IPS-NIHi11 (cell line): ENCODE measurements around the gene DLL4.

Experiments used
- DNase-seq: peaks from one replicate; pipeline ENCODE4 v3.0.0; 2012; ENCODE audit warnings: mixed read lengths, low spot score

The DLL4 gene

DNA sequence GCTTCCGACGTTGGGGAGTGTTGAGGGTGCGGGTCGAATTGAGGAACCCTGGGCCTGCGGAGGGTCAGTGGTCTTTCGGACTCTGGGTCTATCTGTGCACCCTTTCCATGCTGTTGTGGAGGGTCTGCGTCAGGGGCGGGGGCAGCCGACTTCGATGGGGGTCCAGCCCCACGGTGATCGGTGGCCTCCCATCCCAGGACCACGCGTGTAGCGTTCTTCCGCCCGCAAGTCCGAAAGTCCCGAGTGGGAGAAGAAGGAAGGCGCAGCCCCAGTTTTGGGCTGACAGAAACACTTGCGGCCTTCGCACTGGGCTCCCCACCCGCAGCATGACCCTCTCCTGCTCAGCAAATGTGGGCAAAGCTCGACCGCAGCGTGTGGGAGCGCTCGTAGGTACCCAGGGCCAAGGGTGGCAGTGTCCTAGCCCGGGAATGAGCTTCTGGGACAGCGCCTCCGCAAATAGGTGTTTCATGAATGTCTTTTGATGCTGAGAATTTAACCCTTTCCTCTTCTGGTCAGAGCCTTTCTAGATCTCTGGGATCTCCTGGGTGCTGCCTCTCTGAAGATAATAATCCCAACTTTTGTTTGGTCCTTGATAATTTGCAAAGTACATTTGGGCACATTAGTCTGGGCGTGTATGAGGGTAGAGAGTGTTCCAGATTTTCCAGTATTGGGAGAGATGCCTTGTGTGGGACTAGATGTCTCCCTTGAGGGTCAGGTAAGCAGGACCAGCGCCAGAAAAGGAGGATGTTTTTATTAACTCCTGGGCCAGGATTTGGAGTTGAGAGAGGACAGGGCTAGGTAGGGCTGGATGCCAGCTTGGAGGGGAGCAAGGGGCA is 2.3 kb upstream of the DLL4 start:
- DNase-seq, result no peak

DNA sequence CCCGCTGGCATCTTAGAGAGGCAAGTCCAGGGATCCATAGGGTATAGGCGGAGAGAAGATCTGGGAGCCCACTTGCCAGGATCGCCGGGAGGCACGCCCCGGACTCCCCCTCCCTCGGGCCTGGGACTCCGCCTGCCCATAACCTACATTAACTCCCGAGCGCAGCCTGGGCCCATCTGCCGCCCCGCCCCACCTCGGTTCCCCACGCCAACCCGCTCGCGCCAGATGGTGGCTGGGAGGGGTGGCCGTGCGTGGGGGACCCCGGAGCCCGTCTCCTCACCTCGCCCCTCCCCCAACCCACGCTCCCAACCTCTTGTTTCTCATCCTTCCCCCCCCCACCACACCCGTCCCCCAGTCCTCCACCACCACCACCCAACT is 1.7 kb upstream of the DLL4 start:
- no peak for DNase-seq

DNA sequence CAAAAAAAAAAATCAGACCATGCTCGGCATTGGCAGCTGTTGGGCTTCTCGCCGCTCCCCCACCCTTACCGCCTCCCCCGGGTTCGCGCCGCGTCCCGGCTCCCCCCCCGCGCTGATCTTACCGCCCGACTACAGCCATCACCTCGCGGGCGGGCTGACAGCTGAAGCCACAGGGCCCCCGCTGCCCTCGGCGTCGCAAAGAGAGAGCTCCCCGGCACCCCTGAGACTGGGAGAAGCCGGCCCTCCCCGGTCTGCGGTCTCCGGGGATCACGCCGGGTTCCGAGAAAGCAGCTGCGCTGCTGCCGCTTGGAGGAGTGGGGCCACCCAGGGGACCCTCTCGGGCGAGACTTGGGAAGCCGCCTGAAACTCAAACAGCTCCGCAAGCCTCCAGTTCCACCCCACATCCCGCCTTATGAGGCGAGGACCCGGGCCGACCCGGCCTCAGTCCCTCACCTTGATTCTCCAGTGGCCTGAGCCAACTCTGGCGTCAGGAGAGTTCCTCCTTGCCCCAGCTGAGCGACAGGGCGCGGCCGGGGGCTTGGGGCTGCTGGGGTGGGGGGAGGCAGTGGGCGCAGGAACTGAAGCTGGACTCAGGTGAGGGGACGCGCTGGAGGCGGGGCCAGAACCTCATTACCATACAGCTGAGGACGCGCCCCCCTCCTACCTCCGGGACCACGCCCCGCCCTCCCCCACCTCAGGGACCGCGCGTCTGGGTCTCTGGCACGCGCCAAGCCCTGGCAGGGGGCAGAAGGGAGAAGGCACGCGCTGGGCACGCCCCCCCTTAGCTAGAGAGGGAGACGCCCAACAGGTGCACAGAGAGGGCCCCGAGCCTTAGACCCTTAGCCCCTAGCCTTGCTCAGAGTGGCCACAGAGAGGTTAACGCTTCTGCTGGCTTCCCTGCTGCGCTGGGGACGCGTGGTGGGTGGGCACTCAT is 1.0 kb upstream of the DLL4 start:
- DNase-seq, result no peak

DNA sequence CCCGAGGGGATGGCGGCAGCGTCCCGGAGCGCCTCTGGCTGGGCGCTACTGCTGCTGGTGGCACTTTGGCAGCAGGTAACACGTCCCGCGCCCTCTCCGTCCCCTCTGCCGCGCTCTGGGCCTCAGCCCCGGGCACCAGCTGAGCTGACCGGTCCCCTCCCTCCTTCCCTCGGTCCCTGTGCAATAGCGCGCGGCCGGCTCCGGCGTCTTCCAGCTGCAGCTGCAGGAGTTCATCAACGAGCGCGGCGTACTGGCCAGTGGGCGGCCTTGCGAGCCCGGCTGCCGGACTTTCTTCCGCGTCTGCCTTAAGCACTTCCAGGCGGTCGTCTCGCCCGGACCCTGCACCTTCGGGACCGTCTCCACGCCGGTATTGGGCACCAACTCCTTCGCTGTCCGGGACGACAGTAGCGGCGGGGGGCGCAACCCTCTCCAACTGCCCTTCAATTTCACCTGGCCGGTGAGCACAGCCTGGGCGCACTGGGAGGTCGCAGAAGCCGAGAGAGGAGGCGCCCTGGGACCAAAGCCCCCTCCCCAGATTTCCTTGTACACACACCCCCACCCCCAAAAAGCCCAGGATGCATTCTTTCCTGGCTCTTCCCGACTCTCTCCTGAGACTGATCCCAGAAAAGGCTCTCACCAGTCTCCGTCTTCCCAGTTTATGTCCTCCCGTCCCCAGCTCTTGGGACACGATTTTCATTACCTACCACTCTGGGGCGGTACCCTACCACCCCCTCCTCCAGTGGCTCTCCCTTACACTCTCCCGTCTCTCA is 705 bp downstream of the DLL4 start:
- no peak for DNase-seq

DNA sequence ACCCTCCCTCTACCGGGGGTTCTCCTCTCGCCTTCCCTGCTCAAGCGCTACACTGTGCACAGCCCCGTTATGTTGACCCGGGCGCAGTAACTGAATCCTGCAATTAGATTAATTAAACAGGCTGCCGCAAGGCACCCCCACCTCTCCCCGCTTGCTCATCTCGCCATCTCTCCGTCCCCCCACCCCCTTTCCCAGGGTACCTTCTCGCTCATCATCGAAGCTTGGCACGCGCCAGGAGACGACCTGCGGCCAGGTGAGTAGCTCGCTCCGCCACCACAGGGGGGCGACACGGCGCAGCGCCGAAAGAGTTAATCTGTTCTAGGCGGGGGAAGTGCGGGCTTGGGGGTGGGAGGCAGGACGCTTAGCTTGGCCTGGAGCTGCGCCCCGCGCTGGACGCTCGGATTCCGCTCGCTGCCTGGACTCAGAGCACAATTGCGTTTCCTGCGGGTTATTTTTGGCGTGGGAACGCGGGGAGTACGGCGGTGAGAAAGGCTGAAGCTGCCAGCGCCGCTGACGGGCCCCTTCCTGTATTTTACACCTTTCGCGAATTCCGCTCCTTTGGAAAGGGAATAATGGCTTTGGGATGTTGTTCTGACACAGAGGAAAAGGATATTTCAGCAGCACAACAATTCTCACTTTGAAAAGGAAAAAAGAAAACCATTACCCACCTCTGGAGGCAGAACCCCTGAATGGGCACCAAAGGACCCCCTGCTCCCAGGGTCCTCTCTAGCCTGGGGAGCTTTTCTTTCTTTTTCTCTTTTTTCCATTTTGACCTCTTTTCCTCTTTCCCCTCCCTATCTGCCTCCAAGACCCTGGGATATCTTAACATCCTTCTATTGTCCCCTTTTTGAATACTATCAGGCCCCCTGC is 1.5 kb downstream of the DLL4 start:
- peak; percentile 83 for DNase-seq

DNA sequence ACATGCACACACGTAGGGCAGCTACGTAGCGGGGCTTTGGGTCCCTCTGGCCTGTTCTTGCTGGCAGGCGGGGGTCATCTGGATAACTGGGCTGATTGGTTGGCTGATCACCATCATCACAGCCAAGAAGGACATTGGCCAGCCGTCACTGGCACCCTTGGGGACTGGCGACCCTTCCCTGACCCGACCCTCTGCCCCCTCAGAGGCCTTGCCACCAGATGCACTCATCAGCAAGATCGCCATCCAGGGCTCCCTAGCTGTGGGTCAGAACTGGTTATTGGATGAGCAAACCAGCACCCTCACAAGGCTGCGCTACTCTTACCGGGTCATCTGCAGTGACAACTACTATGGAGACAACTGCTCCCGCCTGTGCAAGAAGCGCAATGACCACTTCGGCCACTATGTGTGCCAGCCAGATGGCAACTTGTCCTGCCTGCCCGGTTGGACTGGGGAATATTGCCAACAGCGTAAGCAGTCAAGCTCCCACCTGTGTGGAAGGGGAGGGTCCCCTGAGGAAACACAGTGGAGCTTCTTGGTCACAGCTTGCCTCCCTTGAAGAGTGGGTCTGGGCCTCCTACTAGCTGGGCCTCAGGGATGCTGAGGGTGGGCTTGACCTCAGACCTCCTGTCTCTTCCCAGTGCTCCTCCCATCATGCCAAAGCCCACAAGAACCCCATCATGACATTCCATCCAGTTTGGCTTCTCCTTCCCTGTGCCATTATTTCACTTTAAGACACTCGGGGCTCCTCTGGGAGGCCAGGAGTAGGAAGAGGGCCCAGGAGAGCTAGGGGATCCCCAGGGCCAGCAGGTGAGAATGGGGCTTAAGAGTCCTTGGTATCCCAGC is 2.4 kb downstream of the DLL4 start:
- no peak for DNase-seq

DNA sequence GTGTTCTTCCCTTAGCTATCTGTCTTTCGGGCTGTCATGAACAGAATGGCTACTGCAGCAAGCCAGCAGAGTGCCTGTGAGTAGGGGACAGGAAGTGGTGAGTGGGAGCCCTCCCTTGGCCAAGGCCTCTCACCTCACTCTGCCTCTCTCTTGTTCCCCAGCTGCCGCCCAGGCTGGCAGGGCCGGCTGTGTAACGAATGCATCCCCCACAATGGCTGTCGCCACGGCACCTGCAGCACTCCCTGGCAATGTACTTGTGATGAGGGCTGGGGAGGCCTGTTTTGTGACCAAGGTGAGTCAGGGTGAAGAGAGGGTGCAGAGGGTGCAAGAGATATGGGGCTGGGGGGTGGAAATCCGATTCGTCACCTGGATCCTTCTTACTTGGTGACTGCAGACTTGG is 3.0 kb downstream of the DLL4 start:
- DNase-seq, result no peak

DNA sequence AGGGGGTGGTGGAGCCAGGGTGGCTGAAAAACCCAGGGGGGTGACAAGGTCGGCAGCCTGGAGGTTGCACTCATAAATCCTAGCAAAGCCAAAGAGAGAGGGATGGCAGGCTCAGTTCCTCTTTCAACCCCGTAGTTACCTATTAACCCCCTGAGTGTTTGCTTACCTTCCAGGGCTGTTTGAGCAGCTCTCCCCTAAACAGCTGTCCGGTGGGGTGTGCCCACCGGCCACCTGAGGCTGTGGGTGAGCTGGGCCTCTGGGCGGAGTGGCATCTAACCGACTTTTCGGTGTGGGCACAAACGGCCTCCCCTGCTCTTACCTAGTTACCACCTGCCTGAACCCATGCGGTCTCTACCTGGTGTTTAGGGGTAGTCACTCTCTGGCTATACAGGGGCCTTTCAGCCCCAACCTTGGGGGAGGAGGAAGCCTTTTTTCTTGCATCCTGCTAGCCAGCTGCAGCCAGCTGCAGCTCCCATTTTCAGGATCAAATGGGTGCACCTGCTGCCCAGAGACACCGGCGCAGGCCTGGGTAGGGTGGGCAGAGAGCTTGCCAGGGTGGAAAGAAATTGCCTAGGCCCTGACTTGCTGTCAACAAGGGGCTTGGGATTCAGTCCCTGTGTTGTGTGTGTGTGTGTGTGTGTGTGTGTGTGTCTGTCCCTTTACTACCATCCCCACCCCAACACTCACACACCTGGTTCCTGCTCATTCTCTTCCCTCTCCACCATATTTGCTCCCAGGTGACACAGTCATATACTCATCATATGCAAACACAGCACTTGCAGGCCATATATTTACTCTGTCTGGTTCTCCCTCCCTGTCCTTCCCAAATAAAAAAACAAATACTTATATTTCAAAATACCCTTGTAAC is 3.7 kb downstream of the DLL4 start:
- no peak for DNase-seq

DNA sequence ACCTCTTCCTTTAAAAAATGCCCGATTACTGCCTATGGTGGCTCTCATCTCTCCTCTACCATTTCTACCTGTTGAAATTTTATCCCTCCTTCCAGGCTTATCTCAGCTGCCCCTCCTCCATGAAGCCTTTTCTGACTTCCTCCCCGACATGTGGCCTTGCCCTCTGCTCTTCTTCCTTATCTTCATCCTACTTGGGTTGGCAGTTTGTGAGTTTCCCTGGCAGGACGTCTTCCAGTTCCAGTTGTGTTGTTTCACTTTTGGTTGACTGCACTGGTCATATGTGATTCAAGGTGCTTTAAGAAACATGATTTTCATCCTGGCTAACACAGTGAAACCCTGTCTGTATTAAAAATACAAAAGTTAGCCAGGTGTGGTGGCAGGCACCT is 4.4 kb downstream of the DLL4 start:
- no peak for DNase-seq

DNA sequence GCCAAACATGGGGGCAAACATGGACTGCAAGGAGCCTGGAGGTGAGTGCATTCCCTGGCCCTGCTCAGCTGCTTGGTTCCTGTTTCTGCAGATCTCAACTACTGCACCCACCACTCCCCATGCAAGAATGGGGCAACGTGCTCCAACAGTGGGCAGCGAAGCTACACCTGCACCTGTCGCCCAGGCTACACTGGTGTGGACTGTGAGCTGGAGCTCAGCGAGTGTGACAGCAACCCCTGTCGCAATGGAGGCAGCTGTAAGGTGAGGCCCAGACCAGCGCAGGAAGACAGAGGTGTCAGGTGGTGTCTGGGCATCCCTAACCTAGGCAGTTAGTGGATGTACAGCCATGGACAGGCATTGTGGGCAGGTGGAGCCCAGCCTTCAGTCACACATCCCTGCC is 5.3 kb downstream of the DLL4 start:
- no peak for DNase-seq

DNA sequence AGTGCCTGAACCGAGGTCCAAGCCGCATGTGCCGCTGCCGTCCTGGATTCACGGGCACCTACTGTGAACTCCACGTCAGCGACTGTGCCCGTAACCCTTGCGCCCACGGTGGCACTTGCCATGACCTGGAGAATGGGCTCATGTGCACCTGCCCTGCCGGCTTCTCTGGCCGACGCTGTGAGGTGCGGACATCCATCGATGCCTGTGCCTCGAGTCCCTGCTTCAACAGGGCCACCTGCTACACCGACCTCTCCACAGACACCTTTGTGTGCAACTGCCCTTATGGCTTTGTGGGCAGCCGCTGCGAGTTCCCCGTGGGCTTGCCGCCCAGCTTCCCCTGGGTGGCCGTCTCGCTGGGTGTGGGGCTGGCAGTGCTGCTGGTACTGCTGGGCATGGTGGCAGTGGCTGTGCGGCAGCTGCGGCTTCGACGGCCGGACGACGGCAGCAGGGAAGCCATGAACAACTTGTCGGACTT is 7.1 kb downstream of the DLL4 start:
- no peak for DNase-seq

DNA sequence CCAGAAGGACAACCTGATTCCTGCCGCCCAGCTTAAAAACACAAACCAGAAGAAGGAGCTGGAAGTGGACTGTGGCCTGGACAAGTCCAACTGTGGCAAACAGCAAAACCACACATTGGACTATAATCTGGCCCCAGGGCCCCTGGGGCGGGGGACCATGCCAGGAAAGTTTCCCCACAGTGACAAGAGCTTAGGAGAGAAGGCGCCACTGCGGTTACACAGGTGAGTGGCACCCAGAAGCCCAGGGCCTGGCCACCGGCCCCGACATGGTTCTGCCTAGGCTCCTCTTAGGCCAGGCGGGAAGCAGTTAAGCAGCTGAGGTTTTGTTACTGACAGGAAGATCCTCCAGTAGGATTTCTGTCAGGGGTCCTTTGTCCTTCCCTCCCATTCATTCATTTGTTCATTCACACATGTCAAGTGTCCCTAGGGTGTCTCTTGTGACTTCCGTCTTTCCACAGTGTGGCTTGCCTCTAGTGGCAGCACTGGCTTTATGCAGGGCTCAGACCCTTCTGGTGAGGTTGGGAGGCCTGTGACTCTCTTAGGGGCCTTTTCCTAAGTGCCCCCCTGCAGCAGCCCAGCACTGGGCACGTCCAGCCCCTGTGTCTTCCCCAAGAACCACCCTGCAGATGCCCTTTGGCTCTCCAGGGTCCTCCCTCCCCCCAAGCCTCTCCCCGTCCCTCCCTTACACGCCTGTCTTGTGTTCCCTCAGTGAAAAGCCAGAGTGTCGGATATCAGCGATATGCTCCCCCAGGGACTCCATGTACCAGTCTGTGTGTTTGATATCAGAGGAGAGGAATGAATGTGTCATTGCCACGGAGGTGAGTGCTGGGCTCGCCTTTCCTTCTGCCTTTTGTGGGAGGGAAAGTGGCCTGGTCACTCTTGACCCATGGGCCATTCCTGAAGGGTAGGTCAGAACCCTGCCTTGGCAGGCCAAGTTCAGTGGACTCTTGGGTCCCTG is 7.8 kb downstream of the DLL4 start:
- no peak for DNase-seq

DNA sequence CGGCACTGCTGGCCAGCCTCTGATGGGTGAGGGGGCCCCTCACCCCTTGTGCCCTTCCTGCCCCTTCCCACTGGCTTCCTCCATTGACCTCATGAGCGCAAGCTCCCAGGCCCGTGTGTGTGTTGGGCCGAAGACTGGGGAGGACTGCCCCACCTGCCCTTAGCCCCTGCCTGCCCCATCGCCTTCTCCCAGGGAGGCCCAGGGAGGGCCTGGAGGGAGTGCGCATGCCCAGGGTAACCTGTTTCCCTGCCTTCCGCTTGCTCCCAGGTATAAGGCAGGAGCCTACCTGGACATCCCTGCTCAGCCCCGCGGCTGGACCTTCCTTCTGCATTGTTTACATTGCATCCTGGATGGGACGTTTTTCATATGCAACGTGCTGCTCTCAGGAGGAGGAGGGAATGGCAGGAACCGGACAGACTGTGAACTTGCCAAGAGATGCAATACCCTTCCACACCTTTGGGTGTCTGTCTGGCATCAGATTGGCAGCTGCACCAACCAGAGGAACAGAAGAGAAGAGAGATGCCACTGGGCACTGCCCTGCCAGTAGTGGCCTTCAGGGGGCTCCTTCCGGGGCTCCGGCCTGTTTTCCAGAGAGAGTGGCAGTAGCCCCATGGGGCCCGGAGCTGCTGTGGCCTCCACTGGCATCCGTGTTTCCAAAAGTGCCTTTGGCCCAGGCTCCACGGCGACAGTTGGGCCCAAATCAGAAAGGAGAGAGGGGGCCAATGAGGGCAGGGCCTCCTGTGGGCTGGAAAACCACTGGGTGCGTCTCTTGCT is 8.8 kb downstream of the DLL4 start:
- DNase-seq, result no peak

DNA sequence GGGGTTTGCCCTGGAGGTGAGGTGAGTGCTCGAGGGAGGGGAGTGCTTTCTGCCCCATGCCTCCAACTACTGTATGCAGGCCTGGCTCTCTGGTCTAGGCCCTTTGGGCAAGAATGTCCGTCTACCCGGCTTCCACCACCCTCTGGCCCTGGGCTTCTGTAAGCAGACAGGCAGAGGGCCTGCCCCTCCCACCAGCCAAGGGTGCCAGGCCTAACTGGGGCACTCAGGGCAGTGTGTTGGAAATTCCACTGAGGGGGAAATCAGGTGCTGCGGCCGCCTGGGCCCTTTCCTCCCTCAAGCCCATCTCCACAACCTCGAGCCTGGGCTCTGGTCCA is 9.4 kb downstream of the DLL4 start:
- DNase-seq, result no peak

DNA sequence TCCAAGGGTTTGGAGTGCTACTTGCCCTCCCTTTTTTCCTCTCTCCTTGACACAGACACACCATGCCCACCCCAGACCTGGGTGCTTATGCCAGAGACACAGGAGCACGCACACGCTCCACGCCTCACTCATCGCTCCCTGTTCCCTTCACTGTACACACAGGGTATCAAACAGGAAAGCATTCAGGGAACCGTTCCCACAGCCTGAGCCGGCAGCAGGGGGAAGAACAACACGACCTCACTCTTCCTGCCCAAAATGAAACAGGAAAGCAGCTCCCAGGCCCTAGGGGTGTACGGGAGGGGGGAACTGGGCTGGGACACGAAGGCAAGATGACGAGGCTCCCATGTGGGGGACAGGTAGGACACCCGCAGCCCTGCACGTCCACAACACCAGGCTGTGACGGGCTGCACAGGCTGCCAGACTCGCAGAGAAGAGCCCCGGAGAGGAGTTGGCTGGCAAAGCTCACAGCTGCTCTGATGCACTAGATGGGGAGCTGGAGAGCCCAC is 11.2 kb downstream of the DLL4 start:
- no peak for DNase-seq

DNA sequence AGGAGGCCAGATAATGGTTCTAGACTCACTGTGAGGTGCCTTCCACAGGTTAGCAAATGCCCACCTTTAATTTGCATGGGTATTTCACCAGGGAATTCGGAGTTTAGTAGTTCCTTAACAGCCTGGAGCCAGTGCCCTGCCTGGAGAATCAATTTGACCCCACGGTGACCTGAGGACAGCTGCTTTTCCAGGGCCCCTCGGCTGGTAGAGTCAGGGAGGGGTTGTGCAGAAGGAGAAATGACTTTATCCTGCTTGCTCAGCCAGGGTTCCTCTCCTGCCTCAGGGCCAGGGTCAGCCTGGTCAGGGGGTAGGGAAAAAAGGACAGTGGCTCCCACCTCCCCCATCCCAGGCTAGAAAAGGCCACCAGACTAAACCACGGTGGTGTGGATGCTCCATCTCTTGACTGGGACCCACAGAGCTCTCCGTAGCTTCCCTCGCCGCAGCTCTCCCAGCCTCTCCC is 12.0 kb downstream of the DLL4 start:
- DNase-seq, result no peak
